Keratinocyte (primary cell): ENCODE data around the gene MAGEA8. TPM values are rescaled to one million over a fixed set of nuclear protein-coding genes. Genes with fewer than 3 reads are reported as not detected.

Experiments used
- DNase-seq: peaks from one replicate; pipeline ENCODE4 v3.0.0-alpha.2; 2011; ENCODE audit warnings: low read depth, missing footprints, low spot score
- FAIRE-seq: peaks from 2 replicates; lab custom pipeline; 2011; peaks lifted over from hg19 to GRCh38; lab: Jason Lieb, UNC
- H2AFZ ChIP-seq: 2 replicates; pipeline ENCODE4 v1.6.0; 2012; ENCODE audit warnings: low read length, control low read depth, inconsistent platforms; ENCODE audit not compliant: control insufficient read depth
- H3K27ac ChIP-seq: 2 replicates; pipeline ENCODE4 v1.5.1; 2011; ENCODE audit warnings: low read length; ENCODE audit not compliant: control insufficient read depth, insufficient read depth
- H3K27me3 ChIP-seq: 3 replicates; pipeline ENCODE4 v1.6.0; 2011; ENCODE audit warnings: low read length; ENCODE audit not compliant: control insufficient read depth, insufficient read depth; ENCODE audit errors: extremely low read depth
- H3K36me3 ChIP-seq, 2 experiments: 2 replicates in 1 of 2; 3 replicates in 1 of 2; pipeline ENCODE4 v1.5.1; 2011; ENCODE audit warnings: low read length in 2 of 2, mild to moderate bottlenecking in 1 of 2; ENCODE audit not compliant: control insufficient read depth in 2 of 2, insufficient read depth in 2 of 2; ENCODE audit errors: extremely low read depth in 1 of 2
- H3K4me1 ChIP-seq: 3 replicates; pipeline ENCODE4 v1.5.1; 2011; ENCODE audit warnings: low read length; ENCODE audit not compliant: control insufficient read depth, insufficient read depth; ENCODE audit errors: extremely low read depth
- H3K4me2 ChIP-seq: 3 replicates; pipeline ENCODE4 v1.6.0; 2011; ENCODE audit warnings: low read depth, low read length; ENCODE audit not compliant: control insufficient read depth, insufficient read depth; ENCODE audit errors: extremely low read depth
- H3K4me3 ChIP-seq, 3 experiments: fragments of 200-600 bp in 1 of 3; sonication (generic) in 1 of 3; 2 replicates in 2 of 3; 3 replicates in 1 of 3; pipeline ENCODE4 v1.5.1; 2011 to 2016; ENCODE audit warnings: low read length in 3 of 3, mild to moderate bottlenecking in 3 of 3, control low read depth in 2 of 3, inconsistent platforms in 1 of 3, low read depth in 1 of 3, mixed read lengths in 1 of 3, mixed run types in 1 of 3, moderate library complexity in 1 of 3; ENCODE audit not compliant: control insufficient read depth in 2 of 3, insufficient read depth in 2 of 3; ENCODE audit errors: extremely low read depth in 1 of 3
- H3K79me2 ChIP-seq: 2 replicates; pipeline ENCODE4 v1.6.0; 2012; ENCODE audit warnings: low read length; ENCODE audit not compliant: control insufficient read depth, insufficient read depth
- H3K9ac ChIP-seq: 3 replicates; pipeline ENCODE4 v1.6.0; 2011; ENCODE audit warnings: low read length; ENCODE audit not compliant: control insufficient read depth, insufficient read depth; ENCODE audit errors: extremely low read depth
- H3K9me1 ChIP-seq: 3 replicates; pipeline ENCODE4 v1.6.0; 2011; ENCODE audit warnings: low read length; ENCODE audit not compliant: control insufficient read depth, insufficient read depth; ENCODE audit errors: extremely low read depth
- H3K9me3 ChIP-seq: 2 replicates; pipeline ENCODE4 v1.5.1; 2012; ENCODE audit warnings: low read depth, low read length; ENCODE audit not compliant: control insufficient read depth
- H4K20me1 ChIP-seq: 3 replicates; pipeline ENCODE4 v1.6.0; 2011; ENCODE audit warnings: low read length; ENCODE audit not compliant: control insufficient read depth, insufficient read depth; ENCODE audit errors: extremely low read depth
- CTCF ChIP-seq, 3 experiments: IDR thresholded peaks in 1 of 3; conservative IDR thresholded peaks in 1 of 3; optimal IDR thresholded peaks in 1 of 3; 2 replicates in 2 of 3; 3 replicates in 1 of 3; pipeline versions ENCODE3 to v1.5.1; 2011; ENCODE audit warnings: low read length in 3 of 3, mild to moderate bottlenecking in 3 of 3, moderate library complexity in 2 of 3, control low read depth in 1 of 3, inconsistent platforms in 1 of 3; ENCODE audit not compliant: insufficient read depth in 2 of 3; ENCODE audit errors: extremely low read depth in 1 of 3
- EZH2 ChIP-seq: IDR thresholded peaks from one replicate; pipeline ENCODE4 v1.6.1; 2012; ENCODE audit warnings: inconsistent platforms, mild to moderate bottlenecking, low read length, moderate library complexity
- dilution Hi-C: fragments of 300-500 bp; cut with MboI; formaldehyde crosslinking; loops from one replicate; pipeline ENCODE4 v1.7.0; 2020; ENCODE audit warnings: low sequenced_read_pairs; ENCODE audit not compliant: extremely low pct_ligation_motif_present
- polyA plus RNA-seq, 5 experiments: library from polyadenylated mRNA; depleted of rRNA in 3 of 5; stranded (reverse) in 3 of 5; stranded (forward) in 1 of 5; unstranded in 1 of 5; fragments of >200 nt; gene quantifications; 1 replicate in 1 of 5; 2 replicates in 3 of 5; 3 replicates in 1 of 5; pipeline versions ENCODE4 v1.2.1 to v1.2.3, GENCODE V29; 2011 to 2012; ENCODE audit warnings: missing spikeins in 2 of 5, low read depth in 1 of 5, low replicate concordance in 1 of 5

The MAGEA8 gene
- polyA plus RNA-seq, 1 donor (not counting 4 experiments of a cell fraction or from before 2014, with no cell fraction given) = not detected

DNA sequence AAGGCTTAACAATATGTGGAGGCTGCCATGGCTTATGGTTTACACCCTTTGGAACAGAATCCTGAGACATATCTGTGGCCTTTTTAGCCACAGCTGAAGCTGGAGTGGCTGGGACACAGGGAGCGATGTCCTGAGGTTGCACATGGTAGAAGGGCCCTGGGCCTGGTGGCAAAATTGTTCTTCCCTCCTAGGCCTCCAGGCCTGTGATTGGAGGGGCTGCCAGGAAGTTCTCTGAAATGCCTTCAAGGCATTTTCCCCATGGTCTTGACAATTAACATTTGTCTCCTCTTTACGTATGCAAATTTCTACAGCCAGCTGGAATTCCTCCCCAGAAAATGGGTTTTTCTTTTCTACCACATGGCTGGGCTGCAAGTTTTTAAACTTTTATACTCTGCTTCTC lies 39.1 kb upstream of the MAGEA8 start:
- no peak overlapping the region for H2AFZ ChIP-seq
- no peak overlapping the region for H3K9ac ChIP-seq
- no peak for DNase-seq
- no peak for FAIRE-seq
- H3K36me3 ChIP-seq = no peaks in the 10 kb centered on the region
- H3K4me1 ChIP-seq = peaks cover 2% of the 10 kb centered on the region
- no peak overlapping the region for H3K4me3 ChIP-seq
- H3K27me3 ChIP-seq = no peaks in the 10 kb centered on the region
- H3K27ac ChIP-seq = no peak overlapping the region
- TF ChIP-seq CTCF (optimal IDR thresholded peaks at IDR 0.05 in 1 of 3, IDR thresholded peaks at IDR 0.05 in 1 of 3, conservative IDR thresholded peaks at IDR 0.05 in 1 of 3; ENCODE audit: extremely low read depth in 1 of 3, insufficient read depth in 2 of 3, low read length in 3 of 3) (no peak), EZH2 (no peak)
- dilution Hi-C loops = no loop called here
- no peaks in the 10 kb centered on the region for H3K9me3 ChIP-seq
- no peak overlapping the region for H3K4me2 ChIP-seq
- H3K9me1 ChIP-seq = no peaks in the 10 kb centered on the region
- H3K79me2 ChIP-seq = no peaks in the 10 kb centered on the region
- H4K20me1 ChIP-seq = no peaks in the 10 kb centered on the region

DNA sequence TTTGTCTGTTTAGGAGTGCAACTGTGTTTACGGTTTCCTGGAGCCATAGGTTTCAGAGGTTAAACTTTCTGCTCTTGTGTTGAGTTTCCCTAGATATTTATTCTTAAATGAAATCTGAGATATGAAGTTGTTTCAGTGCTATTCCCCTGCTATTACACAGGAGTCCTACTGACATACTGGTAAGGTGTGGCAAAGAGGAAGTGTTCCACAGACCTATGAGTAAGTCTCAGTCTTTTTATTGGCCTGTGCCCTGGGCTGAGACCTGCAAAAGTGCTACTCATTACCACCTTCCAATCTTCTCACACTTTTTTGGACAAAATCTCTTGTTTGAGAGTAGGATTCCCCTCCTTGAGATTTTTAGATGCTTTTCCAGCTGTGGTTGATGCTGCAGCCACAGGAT lies 35.6 kb upstream of the MAGEA8 start:
- TF ChIP-seq CTCF (optimal IDR thresholded peaks at IDR 0.05 in 1 of 3, IDR thresholded peaks at IDR 0.05 in 1 of 3, conservative IDR thresholded peaks at IDR 0.05 in 1 of 3; ENCODE audit: extremely low read depth in 1 of 3, insufficient read depth in 2 of 3, low read length in 3 of 3) = no peak
- no peak for TF ChIP-seq EZH2
- no peak for DNase-seq

More for the DNA sequence above, 35.6 kb upstream of the MAGEA8 start:
- H3K4me2 ChIP-seq = no peak overlapping the region
- H3K9me1 ChIP-seq = no peaks in the 10 kb centered on the region
- H2AFZ ChIP-seq = no peak overlapping the region
- H3K4me3 ChIP-seq = no peak overlapping the region
- H3K4me1 ChIP-seq = peaks cover 2% of the 10 kb centered on the region
- H3K79me2 ChIP-seq = no peaks in the 10 kb centered on the region
- FAIRE-seq = no peak
- no peak overlapping the region for H3K27ac ChIP-seq
- no peaks in the 10 kb centered on the region for H3K36me3 ChIP-seq
- H3K27me3 ChIP-seq = no peaks in the 10 kb centered on the region
- no peak overlapping the region for H3K9ac ChIP-seq
- dilution Hi-C loops = no loop called here
- H4K20me1 ChIP-seq = no peaks in the 10 kb centered on the region
- H3K9me3 ChIP-seq = no peaks in the 10 kb centered on the region
